PC-9 (cell line): ENCODE data around the gene SHANK2. TPM values are rescaled to one million over a fixed set of nuclear protein-coding genes. Genes with fewer than 3 reads are reported as not detected.
A peak's percentile ranks its signal among the peaks of the same experiment; 100 is the strongest.

Source experiments
- BruUV-seq: library from RNA; stranded (reverse); fragments of 400-500 nt; replicated peaks from 2 replicates; lab custom pipeline; 2021; lab: Mats Ljungman, UMichigan
- CTCF ChIA-PET: fragments of 300-600 bp; sonication (Branson Sonifier 250); formaldehyde crosslinking; loops from one replicate; lab custom pipeline; 2022; ENCODE audit warnings: antibody characterized with exemption; lab: Charles Lee
- POLR2A ChIA-PET: fragments of 300-600 bp; sonication (Branson Sonifier 250); formaldehyde crosslinking; loops from one replicate; lab custom pipeline; 2022; ENCODE audit warnings: antibody characterized with exemption; ENCODE audit not compliant: unreplicated experiment; lab: Charles Lee
- DNase-seq, 2 experiments: peaks; one replicate each; pipeline versions ENCODE4 v3.0.0 to v3.0.0-alpha.2; 2015 to 2022; ENCODE audit warnings: mixed read lengths in 1 of 2
- H2AFZ ChIP-seq: fragments of 200-600 bp; sonication (generic); 2 replicates; pipeline ENCODE4 v1.8.1; 2017; ENCODE audit warnings: antibody characterized with exemption
- H3F3A ChIP-seq: fragments of 200-600 bp; sonication (generic); 2 replicates; pipeline ENCODE4 v1.8.1; 2017; ENCODE audit warnings: antibody characterized with exemption, mild to moderate bottlenecking, low read depth; ENCODE audit not compliant: insufficient read depth
- H3K27ac ChIP-seq: fragments of 200-600 bp; sonication (generic); 2 replicates; pipeline ENCODE4 v1.6.1; 2016; ENCODE audit warnings: mixed run types
- H3K27me3 ChIP-seq: fragments of 200-600 bp; sonication (generic); 2 replicates; pipeline ENCODE4 v1.6.1; 2016; ENCODE audit warnings: low read depth, mixed run types; ENCODE audit not compliant: insufficient read depth
- H3K36me3 ChIP-seq: fragments of 200-600 bp; sonication (generic); 2 replicates; pipeline ENCODE4 v1.6.1; 2016; ENCODE audit warnings: low read depth, mixed run types
- H3K4me1 ChIP-seq: fragments of 200-600 bp; sonication (generic); replicated peaks from 2 replicates; pipeline ENCODE4 v1.6.1; 2016; ENCODE audit warnings: mixed run types; ENCODE audit not compliant: insufficient read depth
- H3K4me2 ChIP-seq: fragments of 200-600 bp; sonication (generic); 2 replicates; pipeline ENCODE4 v1.6.1; 2017; ENCODE audit warnings: mixed run types
- H3K4me3 ChIP-seq: fragments of 200-600 bp; sonication (generic); 2 replicates; pipeline ENCODE4 v1.6.1; 2016; ENCODE audit warnings: mixed run types
- H3K79me2 ChIP-seq: fragments of 200-600 bp; sonication (generic); 2 replicates; pipeline ENCODE4 v1.6.1; 2017; ENCODE audit warnings: low read depth, mixed run types
- H3K9me2 ChIP-seq: fragments of 200-600 bp; sonication (generic); 2 replicates; pipeline ENCODE4 v1.8.1; 2017; ENCODE audit warnings: mild to moderate bottlenecking; ENCODE audit not compliant: insufficient read depth
- H3K9me3 ChIP-seq: fragments of 200-600 bp; sonication (generic); 2 replicates; pipeline ENCODE4 v1.8.1; 2016; ENCODE audit warnings: low read depth; ENCODE audit not compliant: insufficient read depth
- H4K20me1 ChIP-seq: fragments of 200-600 bp; sonication (generic); 2 replicates; pipeline ENCODE4 v1.8.1; 2017; ENCODE audit not compliant: insufficient read depth
- EZH2 ChIP-seq: fragments of 200-600 bp; sonication (generic); IDR thresholded peaks from 2 replicates; pipeline ENCODE4 v1.8.0; 2017; ENCODE audit warnings: antibody characterized with exemption, low read depth
- intact Hi-C: fragments of 100-400 bp; cut with micrococcal nuclease; formaldehyde crosslinking; loops from one replicate; pipeline ENCODE4 v1.10.0; 2022; ENCODE audit not compliant: unreplicated experiment
- total RNA-seq: library from RNA; stranded (reverse); gene quantifications from 2 replicates; pipeline ENCODE4 v1.2.3, GENCODE V29; 2021
- TF ChIP-seq, protein P1 (sequence below): fragments of 200-600 bp; sonication (generic); conservative IDR thresholded peaks from 2 replicates; pipeline ENCODE4 v1.6.1; 2017; ENCODE audit warnings: mixed run types, antibody characterized with exemption, mild to moderate bottlenecking, moderate library complexity

SHANK2 gene
- total RNA-seq, 1 experiment from 2014 or later: 50.5 TPM

DNA sequence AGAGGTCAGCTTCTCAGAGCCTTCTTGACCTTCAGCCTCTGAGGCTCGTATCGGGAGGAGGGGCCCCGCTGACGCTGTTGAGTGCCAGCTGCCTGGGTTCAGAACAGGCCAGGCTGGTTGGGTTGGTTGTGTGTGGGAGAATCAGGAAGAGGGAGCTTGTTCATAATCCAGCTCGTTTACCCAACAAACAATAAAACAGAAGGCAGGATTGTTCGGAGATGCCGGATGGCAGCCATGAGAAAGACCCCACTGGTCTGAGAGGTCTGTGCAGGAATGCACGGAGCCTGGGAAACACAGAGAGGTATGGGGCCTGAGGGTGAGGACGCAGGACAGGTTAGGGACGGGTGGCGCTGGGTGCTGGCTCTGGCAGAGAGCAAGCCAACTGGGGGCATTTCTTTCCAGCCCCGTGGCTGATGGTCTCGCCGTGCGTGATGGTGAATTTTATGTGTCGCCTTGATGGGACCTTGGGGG is 31.6 kb upstream of the SHANK2 start:
- BruUV-seq: TSS peak; percentile 87
- DNase-seq: peak; percentile 92 to 97
- ChIA-PET POLR2A (interaction anchor here (0.7 to 1.1 kb wide), 3 partner anchors 13 to 32 kb away, joined by 6 to 8 read pairs (median 7); partner anchors contain the start of gene SHANK2), CTCF (interaction anchor here (0.7 to 1.0 kb wide), 3 partner anchors 15 to 456 kb away, joined by 3 to 5 read pairs (median 4); partner anchors contain the start of gene SHANK2)
- TF ChIP-seq, protein P1, sequence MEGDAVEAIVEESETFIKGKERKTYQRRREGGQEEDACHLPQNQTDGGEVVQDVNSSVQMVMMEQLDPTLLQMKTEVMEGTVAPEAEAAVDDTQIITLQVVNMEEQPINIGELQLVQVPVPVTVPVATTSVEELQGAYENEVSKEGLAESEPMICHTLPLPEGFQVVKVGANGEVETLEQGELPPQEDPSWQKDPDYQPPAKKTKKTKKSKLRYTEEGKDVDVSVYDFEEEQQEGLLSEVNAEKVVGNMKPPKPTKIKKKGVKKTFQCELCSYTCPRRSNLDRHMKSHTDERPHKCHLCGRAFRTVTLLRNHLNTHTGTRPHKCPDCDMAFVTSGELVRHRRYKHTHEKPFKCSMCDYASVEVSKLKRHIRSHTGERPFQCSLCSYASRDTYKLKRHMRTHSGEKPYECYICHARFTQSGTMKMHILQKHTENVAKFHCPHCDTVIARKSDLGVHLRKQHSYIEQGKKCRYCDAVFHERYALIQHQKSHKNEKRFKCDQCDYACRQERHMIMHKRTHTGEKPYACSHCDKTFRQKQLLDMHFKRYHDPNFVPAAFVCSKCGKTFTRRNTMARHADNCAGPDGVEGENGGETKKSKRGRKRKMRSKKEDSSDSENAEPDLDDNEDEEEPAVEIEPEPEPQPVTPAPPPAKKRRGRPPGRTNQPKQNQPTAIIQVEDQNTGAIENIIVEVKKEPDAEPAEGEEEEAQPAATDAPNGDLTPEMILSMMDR: no peak
- no peak for TF ChIP-seq EZH2
- no peaks in the 10 kb centered on the region for H3K27me3 ChIP-seq
- no peaks in the 10 kb centered on the region for H3K9me2 ChIP-seq
- H3K4me2 ChIP-seq: peak overlapping the region; percentile 83
- intact Hi-C loops: loop anchor here (1.0 to 2.0 kb wide), 2 partner anchors 15 to 31 kb away; partner anchors contain the start of gene SHANK2
- no peaks in the 10 kb centered on the region for H3K79me2 ChIP-seq
- H3K9me3 ChIP-seq: 0 out of 2 replicates have a peak, but pooled peaks cover 7% of the 10 kb centered on the region
- H3K27ac ChIP-seq: peak overlapping the region; percentile 90
- H2AFZ ChIP-seq: peak overlapping the region; percentile 75
- H3K4me1 ChIP-seq: peaks cover 32% of the 10 kb centered on the region
- H3F3A ChIP-seq: peaks cover 18% of the 10 kb centered on the region
- no peaks in the 10 kb centered on the region for H4K20me1 ChIP-seq
- no peaks in the 10 kb centered on the region for H3K36me3 ChIP-seq
- H3K4me3 ChIP-seq: peak overlapping the region; percentile 55

DNA sequence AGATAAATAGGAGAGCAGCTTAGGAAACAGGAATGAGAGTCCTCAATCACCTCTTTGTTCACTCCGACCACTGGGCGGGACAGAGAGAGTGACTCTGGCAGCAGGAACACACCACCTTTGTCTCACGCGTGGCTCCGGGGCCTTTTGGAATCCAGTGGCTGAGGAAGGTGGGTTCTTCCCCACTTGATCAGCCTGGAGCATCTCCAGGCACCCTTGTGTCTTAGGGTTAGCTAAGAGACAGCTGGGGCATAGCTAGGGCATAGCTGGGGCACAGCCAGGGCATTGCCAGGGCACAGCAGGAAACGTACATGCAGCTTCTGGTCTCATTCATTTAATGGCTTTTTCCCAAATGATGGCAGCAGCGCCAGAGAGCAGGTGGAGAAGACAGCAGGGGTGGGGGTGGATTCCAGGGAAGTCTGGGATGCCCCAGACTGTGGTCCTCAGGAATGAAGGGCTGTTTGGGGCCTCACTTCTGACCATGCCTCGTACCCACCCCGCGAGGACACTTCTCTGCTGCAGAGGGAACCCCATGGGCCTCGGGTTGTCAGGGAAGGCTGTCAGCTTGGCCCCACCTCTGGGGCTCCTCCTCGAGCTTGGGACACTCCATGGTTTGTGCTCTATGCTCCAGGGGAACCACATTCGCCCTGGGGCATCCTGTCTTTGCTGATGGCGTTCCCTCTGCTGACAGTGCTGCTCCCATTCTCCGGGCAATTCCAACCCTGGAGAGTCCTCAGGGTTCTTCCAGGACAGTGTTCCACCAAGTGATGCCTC is 30.4 kb upstream of the SHANK2 start:
- Histone ChIP-seq H3K9me3 (no peaks in the 10 kb centered on the region), H3K9me2 (no peaks in the 10 kb centered on the region), H3K79me2 (no peaks in the 10 kb centered on the region), H3K27ac (peak overlapping the region; percentile 90), H3K27me3 (no peaks in the 10 kb centered on the region), H2AFZ (no peak overlapping the region), H3K4me3 (no peak overlapping the region), H3K4me1 (peaks cover 32% of the 10 kb centered on the region), H4K20me1 (no peaks in the 10 kb centered on the region), H3K4me2 (peak overlapping the region; percentile 83), H3F3A (peaks cover 18% of the 10 kb centered on the region), H3K36me3 (no peaks in the 10 kb centered on the region)
- TF ChIP-seq, protein P1: no peak
- TF ChIP-seq EZH2: no peak
- POLR2A ChIA-PET: no interaction called here
- peak; percentile 32 to 54 for DNase-seq
- CTCF ChIA-PET: interaction anchor here (0.7 kb wide), 1 partner anchor 12 kb away, joined by 6 read pairs; no protein-coding TSS in a partner anchor
- no TSS peak for BruUV-seq
- intact Hi-C loops: no loop called here

DNA sequence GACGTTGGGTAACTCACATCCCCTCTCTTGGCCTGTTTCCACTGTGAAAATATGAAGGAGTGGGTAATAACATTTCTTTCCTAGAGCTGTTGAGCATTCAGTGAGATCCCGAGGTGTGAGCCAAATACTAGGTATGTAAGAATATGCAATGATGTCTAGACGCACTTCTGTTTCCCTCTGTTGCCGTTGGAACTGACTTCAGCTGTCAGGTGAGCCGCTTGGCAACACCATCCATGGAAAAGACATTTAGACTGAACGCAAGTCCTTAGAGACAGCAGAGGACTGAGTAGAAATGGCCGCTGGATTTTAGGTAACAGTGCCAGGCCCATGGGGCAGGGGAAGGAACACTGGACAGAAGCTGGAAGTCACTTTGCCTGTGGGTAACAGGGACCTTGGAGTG is 29.5 kb upstream of the SHANK2 start:
- Histone ChIP-seq H3K4me1 (peaks cover 32% of the 10 kb centered on the region), H4K20me1 (no peaks in the 10 kb centered on the region), H3K27ac (0 out of 2 replicates have a peak overlapping the region, but pooled peaks have one; percentile 10), H3K9me2 (no peaks in the 10 kb centered on the region), H3K4me3 (no peak overlapping the region), H3K27me3 (no peaks in the 10 kb centered on the region), H3K9me3 (no peaks in the 10 kb centered on the region), H3K36me3 (no peaks in the 10 kb centered on the region), H3F3A (peaks cover 18% of the 10 kb centered on the region), H3K79me2 (no peaks in the 10 kb centered on the region), H3K4me2 (no peak overlapping the region; the same call in 1 of the 2 replicates), H2AFZ (no peak overlapping the region)
- intact Hi-C loops: no loop called here
- no TSS peak for BruUV-seq
- no peak for DNase-seq
- POLR2A ChIA-PET: no interaction called here
- CTCF ChIA-PET: no interaction called here
- TF ChIP-seq, protein P1: no peak
- no peak for TF ChIP-seq EZH2
